Measurements from ENCODE around the gene OR7A10.

OR7A10 gene

DNA sequence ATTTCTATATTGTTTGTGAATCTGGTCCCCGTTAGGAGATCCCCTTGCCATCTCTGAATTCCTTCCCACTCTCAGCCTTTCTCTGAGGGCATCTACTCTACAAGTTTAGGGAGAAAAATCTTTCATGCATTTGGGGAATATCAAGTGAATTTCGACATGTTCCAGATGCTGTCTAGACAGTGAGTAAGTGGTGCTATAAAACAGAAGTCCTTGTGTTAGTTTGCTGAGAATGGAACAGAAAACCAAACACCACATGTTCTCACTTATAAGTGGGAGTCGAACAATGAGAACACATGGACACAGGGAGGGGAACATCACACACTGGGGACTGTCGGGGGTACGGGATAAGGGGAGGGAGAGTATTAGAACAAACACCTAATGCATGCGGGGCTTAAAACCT is 5.1 kb downstream of the OR7A10 start:
- H3K4me1 ChIP-seq (ENCODE audit: insufficient read depth, low read length) = no peaks in the 10 kb centered on the region
- ATAC-seq (ENCODE audit: insufficient read depth, low read depth) (no peak), DNase-seq (no peak)
- H3K27ac ChIP-seq (ENCODE audit: low read length) = no peak overlapping the region
- no peaks in the 10 kb centered on the region for H4K20me1 ChIP-seq (ENCODE audit: insufficient read depth, low read length)
- no peak overlapping the region for H3K4me3 ChIP-seq (ENCODE audit: low read depth in 1 of 2, low read length in 2 of 2)
- H3K9me3 ChIP-seq (ENCODE audit: insufficient read depth, low read length, severe bottlenecking) = no peaks in the 10 kb centered on the region
- no peaks in the 10 kb centered on the region for H3K27me3 ChIP-seq (ENCODE audit: insufficient read depth, low read length, poor library complexity)
- no peak overlapping the region for H2AFZ ChIP-seq (ENCODE audit: low read depth, low read length)
- H3K9ac ChIP-seq (ENCODE audit: low read depth, low read length) = no peak overlapping the region
- no peak overlapping the region for H3K4me2 ChIP-seq (ENCODE audit: insufficient read depth, low read length)
- H3K79me2 ChIP-seq (ENCODE audit: insufficient read depth, low read length) = no peaks in the 10 kb centered on the region
- TF ChIP-seq EZH2 (IDR thresholded peaks at IDR 0.05; ENCODE audit: borderline replicate concordance, low read depth, low read length, severe bottlenecking) = no peak
- TF ChIP-seq, protein P1, sequence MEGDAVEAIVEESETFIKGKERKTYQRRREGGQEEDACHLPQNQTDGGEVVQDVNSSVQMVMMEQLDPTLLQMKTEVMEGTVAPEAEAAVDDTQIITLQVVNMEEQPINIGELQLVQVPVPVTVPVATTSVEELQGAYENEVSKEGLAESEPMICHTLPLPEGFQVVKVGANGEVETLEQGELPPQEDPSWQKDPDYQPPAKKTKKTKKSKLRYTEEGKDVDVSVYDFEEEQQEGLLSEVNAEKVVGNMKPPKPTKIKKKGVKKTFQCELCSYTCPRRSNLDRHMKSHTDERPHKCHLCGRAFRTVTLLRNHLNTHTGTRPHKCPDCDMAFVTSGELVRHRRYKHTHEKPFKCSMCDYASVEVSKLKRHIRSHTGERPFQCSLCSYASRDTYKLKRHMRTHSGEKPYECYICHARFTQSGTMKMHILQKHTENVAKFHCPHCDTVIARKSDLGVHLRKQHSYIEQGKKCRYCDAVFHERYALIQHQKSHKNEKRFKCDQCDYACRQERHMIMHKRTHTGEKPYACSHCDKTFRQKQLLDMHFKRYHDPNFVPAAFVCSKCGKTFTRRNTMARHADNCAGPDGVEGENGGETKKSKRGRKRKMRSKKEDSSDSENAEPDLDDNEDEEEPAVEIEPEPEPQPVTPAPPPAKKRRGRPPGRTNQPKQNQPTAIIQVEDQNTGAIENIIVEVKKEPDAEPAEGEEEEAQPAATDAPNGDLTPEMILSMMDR (IDR thresholded peaks at IDR 0.05; ENCODE audit: borderline replicate concordance, extremely low read depth, low read length, poor library complexity, severe bottlenecking) = no peak
- H3K36me3 ChIP-seq (ENCODE audit: insufficient read depth, low read length) = no peaks in the 10 kb centered on the region

DNA sequence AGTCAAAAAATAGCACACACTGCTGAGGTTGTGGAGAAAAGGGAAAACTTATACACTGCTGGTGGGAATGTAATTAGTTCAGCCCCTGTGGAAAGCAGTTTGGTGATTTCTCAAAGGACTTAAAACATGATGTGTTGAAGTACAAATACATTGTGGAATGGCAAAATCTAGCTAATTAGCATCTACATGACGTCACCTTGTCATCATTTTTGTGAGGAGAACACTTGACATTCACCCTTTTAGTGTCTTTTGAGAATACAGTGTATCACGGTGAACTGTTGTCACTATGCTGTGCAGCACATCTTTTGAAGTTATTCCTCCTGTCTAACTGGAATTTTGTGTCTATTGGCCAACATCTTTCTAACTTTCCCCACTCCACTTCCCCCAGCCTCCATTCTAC is 5.6 kb downstream of the OR7A10 start:
- no peaks in the 10 kb centered on the region for H3K4me1 ChIP-seq (ENCODE audit: insufficient read depth, low read length)
- no peak overlapping the region for H3K27ac ChIP-seq (ENCODE audit: low read length)
- no peaks in the 10 kb centered on the region for H3K9me3 ChIP-seq (ENCODE audit: insufficient read depth, low read length, severe bottlenecking)
- H3K4me2 ChIP-seq (ENCODE audit: insufficient read depth, low read length) = no peak overlapping the region
- no peak overlapping the region for H3K4me3 ChIP-seq (ENCODE audit: low read depth in 1 of 2, low read length in 2 of 2)
- ATAC-seq (ENCODE audit: insufficient read depth, low read depth) = no peak
- H3K36me3 ChIP-seq (ENCODE audit: insufficient read depth, low read length) = no peaks in the 10 kb centered on the region
- no peaks in the 10 kb centered on the region for H4K20me1 ChIP-seq (ENCODE audit: insufficient read depth, low read length)
- H3K9ac ChIP-seq (ENCODE audit: low read depth, low read length) = no peak overlapping the region
- H2AFZ ChIP-seq (ENCODE audit: low read depth, low read length) = no peak overlapping the region
- H3K27me3 ChIP-seq (ENCODE audit: insufficient read depth, low read length, poor library complexity) = no peaks in the 10 kb centered on the region
- H3K79me2 ChIP-seq (ENCODE audit: insufficient read depth, low read length) = no peaks in the 10 kb centered on the region
- no peak for DNase-seq
- TF ChIP-seq, protein P1 (IDR thresholded peaks at IDR 0.05; ENCODE audit: borderline replicate concordance, extremely low read depth, low read length, poor library complexity, severe bottlenecking) = no peak
- no peak for TF ChIP-seq EZH2 (IDR thresholded peaks at IDR 0.05; ENCODE audit: borderline replicate concordance, low read depth, low read length, severe bottlenecking)

DNA sequence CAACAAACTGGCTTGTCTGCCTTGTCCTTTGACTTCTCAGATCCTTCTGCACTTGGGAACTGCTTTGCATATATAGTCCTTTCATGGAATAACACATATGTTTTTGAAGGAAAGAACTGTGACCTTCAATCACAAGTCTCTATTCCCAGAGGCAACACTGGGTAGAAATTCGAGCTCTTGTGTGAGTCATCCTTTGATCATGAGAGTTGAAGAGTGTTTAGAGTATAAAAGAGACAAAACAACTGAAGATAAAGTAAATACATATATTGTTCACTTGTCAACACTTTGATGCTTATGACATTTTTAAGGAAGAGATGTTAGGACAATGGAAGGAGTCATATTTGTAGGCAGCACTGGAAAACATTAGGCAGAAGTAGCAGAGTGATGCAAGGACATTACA is 8.5 kb downstream of the OR7A10 start:
- H3K4me2 ChIP-seq (ENCODE audit: insufficient read depth, low read length) = no peak overlapping the region
- H2AFZ ChIP-seq (ENCODE audit: low read depth, low read length) = no peak overlapping the region
- H3K27ac ChIP-seq (ENCODE audit: low read length) = no peak overlapping the region
- H3K9ac ChIP-seq (ENCODE audit: low read depth, low read length) = no peak overlapping the region
- no peaks in the 10 kb centered on the region for H3K36me3 ChIP-seq (ENCODE audit: insufficient read depth, low read length)
- H3K4me1 ChIP-seq (ENCODE audit: insufficient read depth, low read length) = no peaks in the 10 kb centered on the region
- ATAC-seq (ENCODE audit: insufficient read depth, low read depth) (no peak), DNase-seq (no peak)
- H3K27me3 ChIP-seq (ENCODE audit: insufficient read depth, low read length, poor library complexity) = no peaks in the 10 kb centered on the region
- TF ChIP-seq, protein P1 (IDR thresholded peaks at IDR 0.05; ENCODE audit: borderline replicate concordance, extremely low read depth, low read length, poor library complexity, severe bottlenecking) = no peak
- TF ChIP-seq EZH2 (IDR thresholded peaks at IDR 0.05; ENCODE audit: borderline replicate concordance, low read depth, low read length, severe bottlenecking) = no peak
- H3K79me2 ChIP-seq (ENCODE audit: insufficient read depth, low read length) = no peaks in the 10 kb centered on the region
- no peak overlapping the region for H3K4me3 ChIP-seq (ENCODE audit: low read depth in 1 of 2, low read length in 2 of 2)
- no peaks in the 10 kb centered on the region for H3K9me3 ChIP-seq (ENCODE audit: insufficient read depth, low read length, severe bottlenecking)
- H4K20me1 ChIP-seq (ENCODE audit: insufficient read depth, low read length) = no peaks in the 10 kb centered on the region

DNA sequence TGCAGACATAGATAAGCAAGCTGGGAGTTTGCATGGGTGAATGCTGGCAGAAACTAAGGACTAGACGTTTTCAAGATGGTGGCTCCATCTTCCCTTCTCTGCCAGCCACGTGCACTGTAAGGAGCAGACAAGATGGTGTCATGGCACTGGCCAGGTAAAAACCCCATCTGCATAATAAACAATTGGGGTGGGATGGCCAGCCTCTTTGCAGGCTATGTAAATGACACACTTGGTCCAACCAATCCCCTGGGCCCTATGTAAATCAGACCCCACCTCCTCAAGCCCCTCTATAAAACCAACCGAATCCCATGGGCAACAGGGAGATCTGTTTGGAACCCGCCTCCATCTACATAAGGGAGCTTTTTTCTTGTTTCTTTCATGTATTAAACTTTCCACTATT is 11.3 kb downstream of the OR7A10 start:
- no peaks in the 10 kb centered on the region for H3K36me3 ChIP-seq (ENCODE audit: insufficient read depth, low read length)
- no peak overlapping the region for H3K9ac ChIP-seq (ENCODE audit: low read depth, low read length)
- DNase-seq (no peak), ATAC-seq (ENCODE audit: insufficient read depth, low read depth) (no peak)
- no peak overlapping the region for H3K4me2 ChIP-seq (ENCODE audit: insufficient read depth, low read length)
- H3K79me2 ChIP-seq (ENCODE audit: insufficient read depth, low read length) = no peaks in the 10 kb centered on the region
- no peaks in the 10 kb centered on the region for H3K27me3 ChIP-seq (ENCODE audit: insufficient read depth, low read length, poor library complexity)
- no peak overlapping the region for H2AFZ ChIP-seq (ENCODE audit: low read depth, low read length)
- no peaks in the 10 kb centered on the region for H3K4me1 ChIP-seq (ENCODE audit: insufficient read depth, low read length)
- no peak overlapping the region for H3K4me3 ChIP-seq (ENCODE audit: low read depth in 1 of 2, low read length in 2 of 2)
- no peaks in the 10 kb centered on the region for H4K20me1 ChIP-seq (ENCODE audit: insufficient read depth, low read length)
- no peaks in the 10 kb centered on the region for H3K9me3 ChIP-seq (ENCODE audit: insufficient read depth, low read length, severe bottlenecking)
- H3K27ac ChIP-seq (ENCODE audit: low read length) = no peak overlapping the region
- TF ChIP-seq, protein P1 (IDR thresholded peaks at IDR 0.05; ENCODE audit: borderline replicate concordance, extremely low read depth, low read length, poor library complexity, severe bottlenecking) = no peak
- TF ChIP-seq EZH2 (IDR thresholded peaks at IDR 0.05; ENCODE audit: borderline replicate concordance, low read depth, low read length, severe bottlenecking) = no peak

All from DND-41 (cell line).